HG03460 (cell line): Measurements from ENCODE around the gene SESN1.
"Not testable (repeated sequence)": the region's sequence is repeated elsewhere in the genome, so short reads cannot be mapped to it uniquely, and the experiment has no call there.

Source experiments
- ATAC-seq: cut with Tn5 transposase; IDR thresholded peaks from one replicate; pipeline ENCODE4 v1.9.1; 2021; ENCODE audit not compliant: unreplicated experiment

Gene SESN1

DNA sequence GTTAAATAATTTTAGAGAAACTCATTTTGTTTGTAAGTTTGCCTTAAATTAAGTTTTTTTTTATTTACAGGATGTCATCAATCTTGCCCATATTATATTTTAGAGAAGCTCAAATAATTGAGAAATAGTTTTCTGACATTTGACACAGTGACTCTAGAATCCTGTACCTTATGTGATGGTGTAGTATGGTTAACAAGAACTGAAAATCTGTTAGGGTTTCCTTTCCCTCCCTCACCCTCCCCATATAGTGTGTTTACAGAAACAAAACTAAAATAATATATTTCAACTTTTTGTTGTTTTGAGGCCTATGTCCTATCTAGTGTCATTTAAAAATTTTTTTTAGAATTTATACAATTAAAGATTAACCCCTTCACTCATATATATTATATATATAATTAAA lies 91.8 kb downstream of the SESN1 start:
- no peak for ATAC-seq

- ATAC-seq, result no peak
Measured at GRCh38 chr6:109002051-109002697, 92.5 kb downstream of the SESN1 start.

DNA sequence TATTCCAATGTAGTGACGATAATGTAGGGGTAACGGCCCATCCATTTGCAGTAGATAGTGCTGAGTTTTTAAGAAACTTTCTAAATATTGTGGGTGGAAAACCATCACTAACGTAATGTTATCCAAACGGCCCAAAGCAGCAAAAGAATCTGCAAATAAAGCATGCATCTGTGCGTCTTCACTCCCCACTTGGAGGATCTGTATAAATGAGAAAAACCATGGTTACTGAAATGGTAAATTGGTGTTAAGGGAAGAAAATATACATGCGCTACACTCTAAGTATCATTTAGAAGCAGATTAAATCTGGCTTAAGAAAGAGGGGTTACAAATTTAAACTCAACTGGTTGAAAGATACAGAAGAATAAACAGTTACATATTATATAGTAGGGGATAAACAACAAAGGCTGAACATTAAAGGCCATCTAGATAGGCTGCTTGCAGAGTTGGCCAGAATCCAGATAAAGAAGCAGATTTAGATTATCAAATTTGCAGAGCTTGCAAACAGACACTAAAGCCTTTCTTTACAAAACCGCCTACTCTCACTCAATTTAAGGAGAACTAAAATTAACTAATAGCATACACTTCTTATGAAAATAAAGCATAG lies 93.3 kb downstream of the SESN1 start:
- ATAC-seq, result no peak

- ATAC-seq, result no peak
Measured at GRCh38 chr6:109000289-109000688, 94.4 kb downstream of the SESN1 start.

DNA sequence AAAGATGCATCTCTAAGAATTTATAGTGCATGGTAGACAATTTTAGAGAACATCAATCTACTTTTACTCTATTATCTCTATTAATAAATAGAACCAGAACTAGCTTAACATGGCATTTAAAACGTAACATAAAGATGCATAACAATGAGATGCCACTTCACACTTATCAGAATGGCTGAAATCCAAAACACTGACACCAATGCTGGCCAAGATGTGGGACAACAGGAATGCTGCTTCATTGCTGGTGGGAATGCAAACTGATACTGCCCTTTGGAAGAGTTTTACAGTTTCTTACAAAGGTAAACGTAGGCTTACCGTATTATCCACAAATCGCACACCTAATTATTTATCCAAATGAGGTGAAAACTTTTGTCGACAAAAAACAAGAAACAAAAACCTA lies 95.2 kb downstream of the SESN1 start:
- ATAC-seq, result no peak

DNA sequence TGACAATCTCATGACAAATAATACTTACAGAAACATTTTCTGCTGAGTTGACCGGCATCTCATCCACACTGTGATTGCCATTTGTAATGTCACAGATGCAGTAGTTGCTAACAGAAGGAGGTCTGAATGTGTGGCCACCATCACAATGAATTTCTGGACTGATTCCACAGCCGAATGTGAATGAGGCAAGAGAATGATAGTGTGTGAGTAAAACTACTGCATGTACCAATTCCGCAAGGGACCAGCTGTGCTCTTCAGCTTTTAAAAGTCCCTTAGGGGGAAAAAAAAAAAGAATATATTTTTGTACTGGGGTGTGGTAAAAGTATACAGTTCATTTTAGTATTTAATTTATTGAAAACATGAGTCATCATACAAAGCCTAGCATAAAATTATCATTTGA lies 96.2 kb downstream of the SESN1 start:
- no peak for ATAC-seq

DNA sequence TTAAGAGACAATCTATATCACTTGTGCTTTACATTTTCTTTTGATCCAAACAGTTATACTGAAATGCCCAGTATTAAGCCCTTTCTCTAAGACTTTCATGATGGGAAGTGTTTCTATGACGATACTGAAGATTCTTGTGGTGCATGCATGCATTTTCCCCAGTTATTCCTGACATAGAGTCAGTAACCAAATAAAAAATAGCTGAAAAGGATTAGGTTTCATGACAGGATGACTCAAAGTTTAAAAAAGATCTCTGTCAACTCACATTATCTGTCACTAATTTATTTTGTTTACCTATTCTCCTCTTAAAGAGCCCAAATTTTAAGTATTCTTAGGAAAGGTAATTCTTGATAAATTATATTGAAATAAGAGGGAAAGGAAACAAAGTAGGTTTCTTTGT lies 98.4 kb downstream of the SESN1 start:
- no peak for ATAC-seq

- ATAC-seq, result no peak
Measured at GRCh38 chr6:108995296-108995695, 99.3 kb downstream of the SESN1 start.

- no peak for ATAC-seq
Measured at GRCh38 chr6:108993876-108994275, 100.8 kb downstream of the SESN1 start.

GRCh38 chr6:108989700-108990099 lies 104.9 kb downstream of the SESN1 start:
- ATAC-seq, result no peak

DNA sequence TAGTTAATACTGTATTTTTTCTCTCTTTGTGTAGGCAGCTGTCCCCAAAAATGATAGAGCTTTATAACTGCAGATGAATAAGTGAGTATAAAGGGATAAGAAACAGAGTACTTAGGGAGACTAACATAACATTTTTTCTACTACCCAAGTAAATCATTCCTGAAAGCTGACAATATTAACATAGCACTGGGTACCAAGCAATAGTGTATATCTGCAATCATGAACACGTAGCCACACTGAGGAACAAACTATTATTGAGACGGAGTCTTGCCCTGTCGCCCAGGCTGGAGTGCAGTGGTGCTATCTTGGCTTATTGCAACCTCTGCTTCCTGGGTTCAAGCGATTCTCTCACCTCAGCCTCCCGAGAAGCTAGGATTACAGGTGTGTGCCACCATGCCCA lies 105.9 kb downstream of the SESN1 start:
- no peak for ATAC-seq

DNA sequence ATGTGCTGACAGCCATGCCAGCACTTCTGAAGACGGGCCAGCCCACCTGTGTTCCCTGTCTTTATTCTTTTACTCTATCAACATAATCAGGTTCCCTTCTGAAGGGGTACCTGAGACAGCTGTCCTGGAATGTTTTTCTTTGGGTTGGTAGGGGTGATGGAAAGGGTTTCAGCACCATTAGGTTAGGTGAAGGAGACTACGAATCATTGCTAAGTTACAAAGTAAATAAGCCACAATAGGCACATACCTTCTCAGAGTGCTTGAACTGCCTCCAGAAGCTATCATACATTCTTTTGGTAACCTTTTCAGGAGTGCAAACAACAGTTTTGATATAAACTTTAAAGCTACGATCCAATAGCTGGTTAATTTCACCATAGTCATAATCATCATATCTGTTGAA lies 106.3 kb downstream of the SESN1 start:
- no peak for ATAC-seq

GRCh38 chr6:108987156-108987555 lies 107.5 kb downstream of the SESN1 start:
- ATAC-seq, result no peak

DNA sequence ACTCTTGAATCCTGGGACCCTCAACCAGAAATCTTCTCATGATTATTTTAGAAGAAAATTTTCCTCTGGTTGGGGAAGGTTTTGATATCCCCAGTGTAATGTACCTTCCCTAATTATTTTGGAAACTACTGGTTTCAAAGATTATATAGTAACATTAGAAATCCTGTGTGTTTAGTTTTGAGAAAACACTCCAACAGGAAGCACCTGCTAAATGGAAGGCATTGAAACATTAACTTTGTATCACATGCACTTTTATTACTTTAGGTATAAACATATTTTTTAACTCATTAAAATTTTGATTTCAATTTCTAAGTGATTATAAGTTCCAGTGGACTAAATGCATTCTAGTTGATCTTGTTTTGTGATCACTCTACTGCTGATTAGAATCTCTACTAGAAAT lies 109.3 kb downstream of the SESN1 start:
- no peak for ATAC-seq

DNA sequence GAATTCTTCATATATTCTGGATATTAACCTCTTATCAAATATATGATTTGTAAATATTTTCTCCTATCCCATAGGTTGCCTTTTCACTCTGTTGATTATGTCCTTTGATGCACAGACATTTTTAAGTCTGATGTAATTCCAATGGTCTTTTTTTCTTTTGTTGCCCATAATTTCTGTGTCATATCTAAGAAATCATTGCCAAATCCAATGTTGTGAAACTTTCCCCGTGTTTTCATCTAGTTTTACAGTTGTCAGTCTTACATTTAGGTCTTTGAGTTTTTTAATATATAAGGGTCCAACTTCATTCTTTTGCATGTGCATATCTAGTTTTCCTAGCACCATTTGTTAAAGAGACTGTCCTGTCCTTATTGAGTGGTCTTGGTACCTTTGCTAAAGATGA lies 111.5 kb downstream of the SESN1 start:
- ATAC-seq, result no peak

- ATAC-seq, result no peak
Measured at GRCh38 chr6:108982154-108983113, 112.2 kb downstream of the SESN1 start.

DNA sequence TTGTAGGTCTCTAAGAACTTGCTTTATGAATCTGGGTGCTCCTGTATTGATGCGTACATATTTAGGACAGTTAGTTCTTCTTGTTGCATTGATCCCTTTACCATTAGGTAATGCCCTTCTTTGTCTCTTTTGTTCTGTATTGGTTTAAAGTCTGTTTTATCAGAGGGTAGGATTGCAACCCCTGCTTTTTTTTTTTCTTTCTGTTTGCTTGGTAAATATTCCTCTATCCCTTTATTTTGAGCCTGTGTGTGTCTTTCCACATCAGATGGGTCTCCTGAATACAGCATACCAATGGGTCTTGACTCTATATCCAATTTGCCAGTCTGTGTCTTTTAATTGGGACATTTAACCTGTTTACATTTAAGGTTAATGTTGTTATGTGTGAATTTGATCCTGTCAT lies 116.0 kb downstream of the SESN1 start:
- not testable (repeated sequence) for ATAC-seq

DNA sequence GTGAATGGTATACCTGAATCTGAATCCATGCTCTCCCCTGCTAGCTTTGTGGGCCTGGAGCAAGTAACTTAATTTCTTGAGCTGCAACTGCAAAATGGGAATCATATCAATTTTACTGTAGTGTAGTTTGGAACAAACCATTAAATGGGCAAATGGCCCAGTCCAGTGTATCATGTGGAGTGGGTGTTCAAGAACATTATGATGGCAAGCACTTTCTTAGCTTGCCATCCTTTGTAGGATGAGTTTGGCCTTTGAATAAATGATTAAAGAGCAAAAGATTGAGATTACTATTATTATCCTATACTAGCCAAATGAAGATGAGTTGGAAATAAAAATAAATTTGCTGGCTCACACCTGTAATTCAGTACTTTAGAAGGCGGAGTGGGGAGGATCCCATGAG lies 120.4 kb downstream of the SESN1 start:
- ATAC-seq, result no peak

- no peak for ATAC-seq
Measured at GRCh38 chr6:108969776-108970175, 124.9 kb downstream of the SESN1 start.

DNA sequence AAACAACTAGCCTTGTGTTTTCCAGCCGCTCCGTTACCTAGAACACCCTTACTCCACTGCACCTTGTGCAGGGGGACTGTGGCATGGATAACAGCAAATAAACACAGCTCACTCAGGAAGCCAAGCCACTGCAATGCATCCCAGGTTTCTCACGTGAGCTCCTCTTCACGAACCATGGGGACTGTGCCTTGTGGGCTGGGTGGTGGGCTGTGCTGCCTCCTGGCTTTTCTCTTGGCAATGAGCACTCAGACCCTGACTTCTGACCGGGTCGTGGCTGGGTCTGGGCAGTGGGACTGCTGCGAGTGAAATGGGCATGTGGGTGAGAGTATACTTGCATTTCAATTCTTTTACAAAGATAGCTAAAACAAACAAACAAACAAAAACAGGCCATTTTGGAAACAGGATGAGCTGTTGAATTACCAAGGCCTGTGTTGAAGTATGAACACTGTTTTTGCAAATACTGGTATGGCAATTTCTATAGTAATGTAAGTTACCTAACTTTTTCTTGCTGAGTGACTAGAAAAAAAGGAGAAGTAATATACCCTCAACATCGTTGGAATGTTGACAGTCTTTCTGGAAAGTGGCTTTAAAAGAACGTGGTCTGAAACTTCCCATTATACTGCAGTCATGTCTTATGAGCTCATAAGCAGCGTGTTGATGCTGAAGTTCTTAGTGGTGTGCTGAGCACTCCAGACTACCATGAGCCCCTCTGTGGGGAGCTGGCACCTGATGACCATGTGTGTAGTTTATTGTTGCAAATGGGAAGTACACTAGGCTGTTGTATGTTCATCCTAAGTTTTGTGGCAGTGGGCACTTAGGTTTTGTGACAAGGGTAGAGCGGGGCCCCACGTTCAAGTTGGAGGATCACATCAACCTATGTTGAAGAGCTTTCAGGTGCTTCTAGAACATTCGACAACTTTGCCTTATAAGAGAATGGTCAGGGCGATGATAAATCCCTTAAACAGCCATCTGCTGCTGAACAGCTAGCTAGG lies 126.0 kb downstream of the SESN1 start:
- ATAC-seq, result no peak
